K562 (cell line): ENCODE results near the gene CGGBP1. TPM values are rescaled to one million over a fixed set of nuclear protein-coding genes. Genes with fewer than 3 reads are reported as not detected.

ENCODE experiments used
- CTCF ChIP-seq, 3 experiments: IDR thresholded peaks in 2 of 3; conservative IDR thresholded peaks in 1 of 3; 2 replicates each; pipeline ENCODE4 v1.5.1; 2011 to 2012; ENCODE audit warnings: low read length in 3 of 3, mild to moderate bottlenecking in 3 of 3, control low read depth in 2 of 3, improper control_type of control experiment in 1 of 3, inconsistent platforms in 1 of 3, low read depth in 1 of 3, mixed read lengths in 1 of 3, moderate library complexity in 1 of 3; ENCODE audit not compliant: insufficient read depth in 2 of 3
- MEF2A ChIP-seq: IDR thresholded peaks from 2 replicates; pipeline ENCODE4 v1.6.1; 2011; ENCODE audit warnings: low read depth, mild to moderate bottlenecking, low read length, moderate library complexity; ENCODE audit not compliant: control insufficient read depth
- RAD21 ChIP-seq, 2 experiments: fragments of 250-450 bp in 1 of 2; fragments of 450-650 bp in 1 of 2; sonication (Bioruptor Pico) in 1 of 2; formaldehyde crosslinking in 1 of 2; IDR thresholded peaks in 1 of 2; conservative IDR thresholded peaks in 1 of 2; 2 replicates each; pipeline versions ENCODE4 v1.4.0 to v1.8.0; 2020 to 2022; ENCODE audit warnings: mild to moderate bottlenecking in 2 of 2, moderate library complexity in 1 of 2
- REST ChIP-seq, 2 experiments: fragments of 450-650 bp; formaldehyde crosslinking in 1 of 2; IDR thresholded peaks; 2 replicates each; pipeline versions ENCODE4 v1.4.0 to v1.6.1; 2014 to 2020; ENCODE audit warnings: mild to moderate bottlenecking in 2 of 2, borderline replicate concordance in 1 of 2, low read depth in 1 of 2
- TAL1 ChIP-seq: fragments of 450-650 bp; IDR thresholded peaks from 2 replicates; pipeline ENCODE4 v1.6.1; 2016; ENCODE audit warnings: mild to moderate bottlenecking
- ZNF134 ChIP-seq: fragments of 250-450 bp; sonication (Bioruptor Pico); conservative IDR thresholded peaks from 2 replicates; pipeline ENCODE4 v1.4.0; 2020
- polyA plus RNA-seq, 8 experiments: library from polyadenylated mRNA; depleted of rRNA in 4 of 8; stranded (reverse) in 5 of 8; unstranded in 3 of 8; fragments of >200 nt; fragmentation: Nextera tagmentation in 2 of 8; fragmentation: Illumina TruSeq in 1 of 8; extraction: Ambion mirVana in 2 of 8; extraction: Trizol in 1 of 8; gene quantifications; 2 replicates each; pipeline versions ENCODE4 v1.2.1 to v1.2.3, GENCODE V29; 2011 to 2014; ENCODE audit warnings: inconsistent platforms in 1 of 8, missing spikeins in 1 of 8
- total RNA-seq, 7 experiments: library from RNA; depleted of rRNA in 6 of 7; stranded (reverse); fragments of >200 nt in 6 of 7; fragmentation: Illumina TruSeq in 2 of 7; extraction: Trizol in 2 of 7; gene quantifications; 2 replicates each; pipeline versions ENCODE4 v1.2.1 to v1.2.3, GENCODE V29; 2011 to 2021; ENCODE audit warnings: low replicate concordance in 1 of 7

CGGBP1 gene
- total and polyA plus RNA-seq, 9 of the 15 experiments (the other 6 are each of a cell fraction or from before 2014, with no cell fraction given) = 14.4 to 47.8 (median 37.8) TPM

- TF ChIP-seq REST (IDR thresholded peaks at IDR 0.05; ENCODE audit: borderline replicate concordance) = peak; percentile 51
- no peak for TF ChIP-seq REST (CRISPR knock-in tag; IDR thresholded peaks at IDR 0.05; ENCODE audit: low read depth)
- no peak for TF ChIP-seq ZNF134
- no peak for TF ChIP-seq MEF2A
- TF ChIP-seq CTCF (IDR thresholded peaks at IDR 0.05 in 2 of 3, conservative IDR thresholded peaks at IDR 0.05 in 1 of 3; ENCODE audit: insufficient read depth in 2 of 3, low read depth in 1 of 3, low read length in 3 of 3) = peak in 1 of 3 experiments; percentile 47; a peak in 2 of 6 replicates
- TF ChIP-seq RAD21 (CRISPR knock-in tag; conservative IDR thresholded peaks at IDR 0.05 in 1 of 2, IDR thresholded peaks at IDR 0.05 in 1 of 2) = peak; percentile 43 to 73
- TF ChIP-seq TAL1 = no peak
These were observed 53.7 kb downstream of the CGGBP1 start (continued) for GRCh38 chr3:88005066-88005465.
